IPS-18a (cell line): ENCODE results near the gene TRIM50.
"Not testable (repeated sequence)": the region's sequence is repeated elsewhere in the genome, so short reads cannot be mapped to it uniquely, and the experiment has no call there.

ENCODE experiments used
- H3K27ac ChIP-seq: one replicate; pipeline ENCODE4 v1.5.1; 2013; ENCODE audit warnings: low read length
- H3K27me3 ChIP-seq: one replicate; pipeline ENCODE4 v1.6.1; 2013; ENCODE audit warnings: mild to moderate bottlenecking, low read length; ENCODE audit not compliant: control insufficient read depth, insufficient read depth
- H3K36me3 ChIP-seq: one replicate; pipeline ENCODE4 v1.6.1; 2013; ENCODE audit warnings: low read depth, low read length; ENCODE audit not compliant: control insufficient read depth
- H3K4me1 ChIP-seq: one replicate; pipeline ENCODE4 v1.6.1; 2013; ENCODE audit warnings: low read depth, low read length; ENCODE audit not compliant: control insufficient read depth
- H3K4me3 ChIP-seq: one replicate; pipeline ENCODE4 v1.5.1; 2013; ENCODE audit warnings: low read length
- H3K9ac ChIP-seq: one replicate; pipeline ENCODE4 v1.6.1; 2013; ENCODE audit warnings: mild to moderate bottlenecking, low read length, moderate library complexity
- H3K9me3 ChIP-seq: one replicate; pipeline ENCODE4 v1.6.1; 2013; ENCODE audit warnings: low read depth, low read length; ENCODE audit not compliant: control insufficient read depth

TRIM50 gene

GRCh38 chr7:73325424-73325823 lies 2.5 kb downstream of the TRIM50 start:
- not testable (repeated sequence) for H3K27ac ChIP-seq, H3K4me1 ChIP-seq, H3K9ac ChIP-seq, H3K9me3 ChIP-seq, H3K4me3 ChIP-seq, H3K36me3 ChIP-seq, H3K27me3 ChIP-seq

- not testable (repeated sequence) for H3K27ac ChIP-seq, H3K4me1 ChIP-seq, H3K27me3 ChIP-seq, H3K9me3 ChIP-seq, H3K36me3 ChIP-seq, H3K9ac ChIP-seq
- peak overlapping the region; percentile 15 for H3K4me3 ChIP-seq
These were observed 3.6 kb downstream of the TRIM50 start for GRCh38 chr7:73324081-73324845.

GRCh38 chr7:73323434-73324080 lies 4.3 kb downstream of the TRIM50 start:
- H3K36me3 ChIP-seq, H3K27me3 ChIP-seq, H3K4me3 ChIP-seq, H3K4me1 ChIP-seq, H3K27ac ChIP-seq, H3K9ac ChIP-seq, H3K9me3 ChIP-seq: not testable (repeated sequence)

GRCh38 chr7:73320009-73320408 lies 7.9 kb downstream of the TRIM50 start:
- H3K36me3 ChIP-seq, H3K9me3 ChIP-seq, H3K4me3 ChIP-seq, H3K9ac ChIP-seq, H3K4me1 ChIP-seq, H3K27ac ChIP-seq, H3K27me3 ChIP-seq: not testable (repeated sequence)

GRCh38 chr7:73319541-73319940 lies 8.3 kb downstream of the TRIM50 start:
- H3K9ac ChIP-seq, H3K9me3 ChIP-seq, H3K27me3 ChIP-seq, H3K27ac ChIP-seq, H3K4me3 ChIP-seq, H3K4me1 ChIP-seq, H3K36me3 ChIP-seq: not testable (repeated sequence)

- H3K4me1 ChIP-seq, H3K9me3 ChIP-seq, H3K4me3 ChIP-seq, H3K36me3 ChIP-seq, H3K9ac ChIP-seq, H3K27me3 ChIP-seq, H3K27ac ChIP-seq: not testable (repeated sequence)
These were observed 9.2 kb downstream of the TRIM50 start for GRCh38 chr7:73318656-73319204.

GRCh38 chr7:73316521-73316920 lies 11.4 kb downstream of the TRIM50 start:
- H3K9me3 ChIP-seq: no peaks in the 10 kb centered on the region

GRCh38 chr7:73314271-73314670 lies 13.6 kb downstream of the TRIM50 start:
- no peaks in the 10 kb centered on the region for H3K9me3 ChIP-seq
- H3K27me3 ChIP-seq: peaks cover 4% of the 10 kb centered on the region
- H3K36me3 ChIP-seq: no peaks in the 10 kb centered on the region
- H3K9ac ChIP-seq: no peak overlapping the region
- no peaks in the 10 kb centered on the region for H3K4me1 ChIP-seq
- no peak overlapping the region for H3K4me3 ChIP-seq
- no peak overlapping the region for H3K27ac ChIP-seq

More at GRCh38 chr7:73316521-73316920, 11.4 kb downstream of the TRIM50 start:
- H3K4me3 ChIP-seq: no peak overlapping the region
- H3K4me1 ChIP-seq: no peaks in the 10 kb centered on the region
- no peaks in the 10 kb centered on the region for H3K36me3 ChIP-seq
- no peak overlapping the region for H3K9ac ChIP-seq
- no peaks in the 10 kb centered on the region for H3K27me3 ChIP-seq
- no peak overlapping the region for H3K27ac ChIP-seq

GRCh38 chr7:73313521-73313906 lies 14.4 kb downstream of the TRIM50 start:
- H3K9me3 ChIP-seq: no peaks in the 10 kb centered on the region

GRCh38 chr7:73312831-73313520 lies 14.9 kb downstream of the TRIM50 start:
- H3K36me3 ChIP-seq: no peaks in the 10 kb centered on the region
- no peak overlapping the region for H3K4me3 ChIP-seq
- H3K9ac ChIP-seq: no peak overlapping the region
- peaks cover 4% of the 10 kb centered on the region for H3K27me3 ChIP-seq
- no peaks in the 10 kb centered on the region for H3K9me3 ChIP-seq
- peaks cover under 1% of the 10 kb centered on the region for H3K4me1 ChIP-seq
- no peak overlapping the region for H3K27ac ChIP-seq

More at GRCh38 chr7:73313521-73313906, 14.4 kb downstream of the TRIM50 start:
- H3K4me1 ChIP-seq: no peaks in the 10 kb centered on the region
- H3K36me3 ChIP-seq: no peaks in the 10 kb centered on the region
- no peak overlapping the region for H3K27ac ChIP-seq
- H3K27me3 ChIP-seq: peaks cover 4% of the 10 kb centered on the region
- no peak overlapping the region for H3K4me3 ChIP-seq
- no peak overlapping the region for H3K9ac ChIP-seq

- not testable (repeated sequence) for H3K9me3 ChIP-seq, H3K27ac ChIP-seq, H3K4me3 ChIP-seq, H3K4me1 ChIP-seq, H3K9ac ChIP-seq, H3K36me3 ChIP-seq, H3K27me3 ChIP-seq
These were observed 16.5 kb downstream of the TRIM50 start for GRCh38 chr7:73311421-73311820.
